ENCODE results near the gene AICDA. TPM values are rescaled to one million over a fixed set of nuclear protein-coding genes. Genes with fewer than 3 reads are reported as not detected.

AICDA gene
- total RNA-seq, 1 experiment from 2014 or later = not detected

- no TSS peak for BruUV-seq (replicated peaks)
- no peaks in the 10 kb centered on the region for H3K36me3 Mint-ChIP-seq (ENCODE audit: insufficient read depth, unreplicated experiment)
- Histone ChIP-seq H3K36me3 (ENCODE audit: control insufficient read depth, insufficient read depth, low read length) (no peaks in the 10 kb centered on the region), H3K27me3 (replicated peaks; ENCODE audit: control insufficient read depth, insufficient read depth, low read length) (no peaks in the 10 kb centered on the region), H3K4me3 (ENCODE audit: low read depth, low read length) (no peak overlapping the region), H3K9me3 (no peaks in the 10 kb centered on the region), H3K4me1 (no peaks in the 10 kb centered on the region)
- DNase-seq = no peak
- ChIA-PET POLR2A (no interaction called here), CTCF (no interaction called here)
- no peak overlapping the region for H3K27ac Mint-ChIP-seq (ENCODE audit: unreplicated experiment)
- no peak overlapping the region for H3K4me3 Mint-ChIP-seq (ENCODE audit: unreplicated experiment)
- no peaks in the 10 kb centered on the region for H3K9me3 Mint-ChIP-seq (ENCODE audit: unreplicated experiment)
- intact Hi-C loops (cut with micrococcal nuclease; ENCODE audit: unreplicated experiment) = no loop called here
- no peak for TF ChIP-seq CTCF (IDR thresholded peaks at IDR 0.05; ENCODE audit: insufficient read depth in 1 of 2, low read depth in 1 of 2, low read length in 1 of 2, severe bottlenecking in 1 of 2, unreplicated experiment in 1 of 2)
- H3K4me1 Mint-ChIP-seq (ENCODE audit: low read depth, unreplicated experiment) = no peaks in the 10 kb centered on the region
- peaks cover 39% of the 10 kb centered on the region for H3K27me3 Mint-ChIP-seq (ENCODE audit: insufficient read depth, unreplicated experiment)
Observed at GRCh38 chr12:8603286-8603685, 9.4 kb downstream of the AICDA start.

GRCh38 chr12:8596561-8596960 lies 16.1 kb downstream of the AICDA start:
- H3K9me3 Mint-ChIP-seq (ENCODE audit: unreplicated experiment) = no peaks in the 10 kb centered on the region
- H3K4me3 Mint-ChIP-seq (ENCODE audit: unreplicated experiment) = no peak overlapping the region
- no peaks in the 10 kb centered on the region; the same call in 1 of the 2 replicates for H3K27me3 ChIP-seq (replicated peaks; ENCODE audit: control insufficient read depth, insufficient read depth, low read length)
- no peak overlapping the region for H3K27ac Mint-ChIP-seq (ENCODE audit: unreplicated experiment)
- intact Hi-C loops (cut with micrococcal nuclease; ENCODE audit: unreplicated experiment) = no loop called here
- no peak for TF ChIP-seq CTCF (IDR thresholded peaks at IDR 0.05; ENCODE audit: insufficient read depth in 1 of 2, low read depth in 1 of 2, low read length in 1 of 2, severe bottlenecking in 1 of 2, unreplicated experiment in 1 of 2)
- ChIA-PET POLR2A (no interaction called here), CTCF (interaction anchor here (0.6 kb wide), 2 partner anchors 53 to 87 kb away, joined by 3 read pairs; no protein-coding TSS in a partner anchor)
- no peak for DNase-seq
- no peaks in the 10 kb centered on the region for H3K4me1 ChIP-seq
- H3K9me3 ChIP-seq = no peaks in the 10 kb centered on the region
- peaks cover 21% of the 10 kb centered on the region for H3K27me3 Mint-ChIP-seq (ENCODE audit: insufficient read depth, unreplicated experiment)
- BruUV-seq (replicated peaks) = no TSS peak
- H3K4me3 ChIP-seq (ENCODE audit: low read depth, low read length) = no peak overlapping the region
- no peaks in the 10 kb centered on the region for H3K36me3 Mint-ChIP-seq (ENCODE audit: insufficient read depth, unreplicated experiment)
- no peaks in the 10 kb centered on the region for H3K36me3 ChIP-seq (ENCODE audit: control insufficient read depth, insufficient read depth, low read length)
- H3K4me1 Mint-ChIP-seq (ENCODE audit: low read depth, unreplicated experiment) = no peaks in the 10 kb centered on the region

GRCh38 chr12:8594072-8594471 lies 18.6 kb downstream of the AICDA start:
- no peak for TF ChIP-seq CTCF (IDR thresholded peaks at IDR 0.05; ENCODE audit: insufficient read depth in 1 of 2, low read depth in 1 of 2, low read length in 1 of 2, severe bottlenecking in 1 of 2, unreplicated experiment in 1 of 2)
- no TSS peak for BruUV-seq (replicated peaks)

More at GRCh38 chr12:8594072-8594471, 18.6 kb downstream of the AICDA start:
- H3K27me3 ChIP-seq (replicated peaks; ENCODE audit: control insufficient read depth, insufficient read depth, low read length) = no peaks in the 10 kb centered on the region; the same call in 1 of the 2 replicates
- intact Hi-C loops (cut with micrococcal nuclease; ENCODE audit: unreplicated experiment) = no loop called here
- no peaks in the 10 kb centered on the region for H3K36me3 ChIP-seq (ENCODE audit: control insufficient read depth, insufficient read depth, low read length)
- H3K4me3 Mint-ChIP-seq (ENCODE audit: unreplicated experiment) = no peak overlapping the region
- H3K9me3 Mint-ChIP-seq (ENCODE audit: unreplicated experiment) = no peaks in the 10 kb centered on the region
- peaks cover 15% of the 10 kb centered on the region for H3K27me3 Mint-ChIP-seq (ENCODE audit: insufficient read depth, unreplicated experiment)
- no peak overlapping the region for H3K27ac Mint-ChIP-seq (ENCODE audit: unreplicated experiment)
- no peaks in the 10 kb centered on the region for H3K4me1 ChIP-seq
- H3K4me1 Mint-ChIP-seq (ENCODE audit: low read depth, unreplicated experiment) = peaks cover 8% of the 10 kb centered on the region
- peak in 1 of 2 experiments; percentile 19 for DNase-seq
- CTCF ChIA-PET = interaction anchor here (0.5 to 1.2 kb wide), 3 partner anchors 15 to 1451 kb away, joined by 3 to 6 read pairs (median 5); no protein-coding TSS in a partner anchor
- POLR2A ChIA-PET = no interaction called here
- no peak overlapping the region for H3K4me3 ChIP-seq (ENCODE audit: low read depth, low read length)
- H3K36me3 Mint-ChIP-seq (ENCODE audit: insufficient read depth, unreplicated experiment) = no peaks in the 10 kb centered on the region
- no peaks in the 10 kb centered on the region for H3K9me3 ChIP-seq
